Measurements from ENCODE around the gene HGFAC.

DNA sequence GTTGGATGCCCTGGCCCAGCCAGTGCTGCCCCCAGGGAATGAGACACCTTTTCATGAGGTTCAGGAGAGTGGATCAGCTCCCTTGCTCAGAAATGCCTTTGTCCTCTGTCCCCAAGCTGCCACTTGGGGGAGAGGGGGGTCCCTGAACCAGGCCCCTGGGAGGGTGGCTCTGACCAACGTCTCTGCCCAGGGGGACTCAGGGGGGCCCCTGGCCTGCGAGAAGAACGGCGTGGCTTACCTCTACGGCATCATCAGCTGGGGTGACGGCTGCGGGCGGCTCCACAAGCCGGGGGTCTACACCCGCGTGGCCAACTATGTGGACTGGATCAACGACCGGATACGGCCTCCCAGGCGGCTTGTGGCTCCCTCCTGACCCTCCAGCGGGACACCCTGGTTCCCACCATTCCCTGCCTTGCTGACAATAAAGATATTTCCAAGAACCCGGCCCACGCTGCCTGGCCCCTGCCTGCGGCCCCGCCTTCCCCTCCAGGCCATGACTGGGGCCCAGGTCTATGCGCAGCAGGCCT, 7.3 kb downstream of the HGFAC start:
- TF ChIP-seq, protein P1, sequence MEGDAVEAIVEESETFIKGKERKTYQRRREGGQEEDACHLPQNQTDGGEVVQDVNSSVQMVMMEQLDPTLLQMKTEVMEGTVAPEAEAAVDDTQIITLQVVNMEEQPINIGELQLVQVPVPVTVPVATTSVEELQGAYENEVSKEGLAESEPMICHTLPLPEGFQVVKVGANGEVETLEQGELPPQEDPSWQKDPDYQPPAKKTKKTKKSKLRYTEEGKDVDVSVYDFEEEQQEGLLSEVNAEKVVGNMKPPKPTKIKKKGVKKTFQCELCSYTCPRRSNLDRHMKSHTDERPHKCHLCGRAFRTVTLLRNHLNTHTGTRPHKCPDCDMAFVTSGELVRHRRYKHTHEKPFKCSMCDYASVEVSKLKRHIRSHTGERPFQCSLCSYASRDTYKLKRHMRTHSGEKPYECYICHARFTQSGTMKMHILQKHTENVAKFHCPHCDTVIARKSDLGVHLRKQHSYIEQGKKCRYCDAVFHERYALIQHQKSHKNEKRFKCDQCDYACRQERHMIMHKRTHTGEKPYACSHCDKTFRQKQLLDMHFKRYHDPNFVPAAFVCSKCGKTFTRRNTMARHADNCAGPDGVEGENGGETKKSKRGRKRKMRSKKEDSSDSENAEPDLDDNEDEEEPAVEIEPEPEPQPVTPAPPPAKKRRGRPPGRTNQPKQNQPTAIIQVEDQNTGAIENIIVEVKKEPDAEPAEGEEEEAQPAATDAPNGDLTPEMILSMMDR (IDR thresholded peaks at IDR 0.05; ENCODE audit: poor library complexity, severe bottlenecking) = no peak
- no peak for TF ChIP-seq SMC3 (conservative IDR thresholded peaks at IDR 0.05; ENCODE audit: poor library complexity)

All from neural cell (in vitro differentiated cells).